Occipital lobe (tissue), 2 donors: Measurements from ENCODE around the gene CACNA1G. TPM values are rescaled to one million over a fixed set of nuclear protein-coding genes. Genes with fewer than 3 reads are reported as not detected.

ENCODE experiments used
- DNase-seq: peaks from one replicate; lab custom pipeline; 2025; lab: John Stamatoyannopoulos, UW
- total RNA-seq: library from RNA; depleted of rRNA; stranded (reverse); fragments of >200 nt; gene quantifications from one replicate; pipeline ENCODE4 v1.2.3, GENCODE V29; 2014

The CACNA1G gene
- 20.1 TPM for total RNA-seq

GRCh38 chr17:50560185-50560824, at the start of gene CACNA1G:
TSS of gene CACNA1G (plus strand) at chr17:50560715. CDS start at chr17:50561460, 745 bp downstream.
- peak; percentile 86 for DNase-seq

DNA sequence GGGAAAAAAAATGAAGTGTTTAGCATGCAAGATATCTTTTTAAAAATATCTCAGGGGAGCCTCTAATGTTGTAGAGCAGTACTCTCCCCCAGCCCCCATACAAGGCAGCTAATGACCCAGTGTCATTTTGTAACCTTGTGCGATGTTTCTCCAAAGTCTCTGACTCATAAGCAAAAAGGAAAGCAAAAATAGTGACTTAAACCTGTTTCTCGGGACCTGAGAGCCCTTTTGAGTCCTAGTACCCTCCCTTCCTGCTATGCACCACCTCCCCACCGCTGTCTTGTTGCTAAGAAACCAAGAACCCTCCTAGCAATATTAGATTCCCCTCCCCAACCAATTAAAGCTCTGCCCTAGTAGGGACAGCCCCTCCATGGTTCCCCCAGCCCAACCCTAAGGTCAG, 49.5 kb upstream of the CACNA1G start:
- no peak for DNase-seq

GRCh38 chr17:50513495-50513894, 47.0 kb upstream of the CACNA1G start:
- no peak for DNase-seq

GRCh38 chr17:50514388-50514787, 46.1 kb upstream of the CACNA1G start:
- no peak for DNase-seq

DNA sequence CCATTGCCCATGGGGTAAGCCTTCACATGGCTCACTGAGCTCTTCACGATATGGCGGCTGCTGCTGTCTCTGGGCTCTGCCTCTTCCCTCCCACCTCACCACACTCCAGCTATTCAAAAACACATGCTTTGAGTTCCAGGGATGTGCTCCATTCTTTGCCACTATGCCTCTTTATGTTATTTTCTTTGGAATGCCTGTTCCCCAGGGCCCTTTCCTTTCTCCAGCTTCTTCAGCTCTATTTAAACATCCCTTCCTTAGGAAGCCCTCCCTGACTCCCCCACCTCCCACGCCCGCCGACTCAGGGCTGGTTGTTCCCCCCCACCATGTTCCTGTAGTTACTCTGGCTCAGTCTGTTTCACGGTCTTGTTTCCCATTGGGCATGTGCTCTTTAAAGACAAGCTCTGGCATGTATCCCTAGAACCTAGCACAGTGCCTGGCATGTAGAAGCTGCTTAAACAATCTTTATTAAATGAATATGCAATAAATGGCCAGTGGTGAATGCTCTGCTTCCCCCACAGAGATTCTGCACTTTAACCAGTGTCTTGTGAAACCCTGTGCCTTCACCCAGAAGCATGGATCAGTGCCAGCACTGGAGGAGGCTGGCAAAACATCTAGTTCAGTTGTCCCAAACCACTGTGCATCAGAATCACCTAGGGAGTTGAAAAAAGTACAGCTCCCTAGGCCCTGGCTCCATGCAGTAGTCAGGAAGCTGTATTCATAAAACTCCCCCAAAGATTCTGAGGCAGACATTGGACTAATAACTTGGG, 45.4 kb upstream of the CACNA1G start:
- DNase-seq, result no peak

DNA sequence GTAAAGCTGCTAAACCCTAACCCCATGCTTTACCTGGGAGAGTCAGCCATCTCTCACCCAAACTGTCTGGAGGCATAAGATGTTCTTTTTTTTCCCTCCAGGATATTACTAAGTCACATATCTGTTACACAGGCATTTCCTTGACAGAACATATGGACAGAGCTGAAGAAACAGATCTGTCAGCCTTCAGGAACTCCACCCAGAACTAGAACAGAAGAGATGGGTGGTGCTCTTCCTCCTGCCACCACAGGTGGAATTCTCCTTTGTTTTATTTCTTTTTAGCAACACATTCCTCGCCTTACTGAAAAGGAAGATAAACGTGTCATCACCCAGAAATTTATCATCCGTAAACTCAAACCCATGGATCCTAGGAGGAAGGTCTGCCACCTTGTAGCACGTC, 43.5 kb upstream of the CACNA1G start:
- DNase-seq, result no peak

DNA sequence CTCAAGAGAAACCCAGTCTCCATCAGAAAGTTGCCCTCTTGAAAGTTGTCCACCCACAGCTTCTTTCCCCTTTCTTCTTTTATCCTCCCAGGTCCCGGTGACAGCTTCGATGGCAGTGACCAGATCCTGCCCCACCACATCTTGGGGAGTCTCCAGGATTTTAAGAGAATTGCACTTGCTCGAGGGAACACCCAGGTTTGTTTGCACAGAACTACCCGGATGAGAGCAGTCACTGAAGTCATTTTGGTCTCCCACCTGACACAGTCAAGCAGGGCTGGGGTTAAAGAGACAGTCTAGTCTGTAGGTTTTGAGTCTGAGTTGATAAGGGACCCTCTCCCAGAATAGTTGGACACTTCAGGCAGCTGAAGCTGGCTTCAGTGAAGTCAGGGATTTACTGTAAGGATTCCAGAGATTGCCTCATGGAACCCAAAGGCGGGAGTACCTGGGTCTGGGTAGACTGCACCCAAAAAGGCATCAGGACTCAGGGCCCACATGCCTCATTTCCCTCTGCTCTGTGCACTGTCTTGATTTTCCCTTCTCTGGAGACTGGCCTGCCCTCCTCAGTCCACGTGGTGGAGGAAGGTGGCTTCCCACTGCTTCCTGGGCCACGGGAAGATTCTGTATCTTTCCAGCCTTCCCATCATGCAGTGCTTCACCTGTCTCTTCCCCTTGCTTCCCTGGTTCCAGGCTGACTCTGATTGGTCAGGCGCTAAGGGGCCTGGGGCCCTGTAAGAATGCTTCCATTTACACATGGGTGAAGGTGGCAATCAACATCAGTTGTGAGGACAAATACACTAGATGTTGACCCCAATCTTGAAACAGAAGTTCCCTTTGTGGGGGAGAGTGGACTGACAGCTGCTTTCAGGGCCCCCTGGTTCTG, 42.8 kb upstream of the CACNA1G start:
- no peak for DNase-seq

- no peak for DNase-seq
Measured at GRCh38 chr17:50518384-50519023, 42.0 kb upstream of the CACNA1G start.

DNA sequence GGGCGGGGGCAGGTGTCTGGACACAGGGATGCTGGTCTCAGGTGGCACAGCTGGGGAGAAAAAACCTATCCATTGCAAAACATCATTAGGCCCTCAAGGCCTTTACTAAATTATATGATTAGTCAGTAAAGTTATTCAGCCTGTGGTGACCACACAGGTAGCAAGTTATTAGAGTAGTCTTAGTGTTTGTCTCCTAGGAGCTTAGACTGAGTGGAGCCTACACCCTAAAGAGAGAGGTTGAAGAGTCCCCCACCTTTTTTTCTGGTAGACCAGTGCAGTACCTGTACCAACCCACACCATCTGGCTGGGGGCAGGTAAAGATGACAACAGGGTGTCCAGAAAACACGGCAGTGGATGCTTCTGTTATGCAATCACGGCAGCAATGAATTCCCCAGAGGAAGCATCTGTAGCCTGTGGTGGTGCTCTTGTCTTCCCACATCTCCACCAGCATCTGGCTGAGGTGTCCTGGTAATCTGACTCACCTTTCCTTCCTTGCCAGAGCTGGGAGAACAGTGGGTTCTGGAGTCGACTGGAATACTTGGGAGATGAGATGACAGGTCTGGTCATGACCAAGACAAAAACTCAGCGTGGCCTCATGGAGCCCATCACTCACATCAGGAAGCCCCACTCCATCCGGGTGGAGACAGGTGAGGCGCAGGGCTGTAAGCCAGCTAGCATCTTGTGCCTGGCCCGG, 41.2 kb upstream of the CACNA1G start:
- DNase-seq, result no peak

DNA sequence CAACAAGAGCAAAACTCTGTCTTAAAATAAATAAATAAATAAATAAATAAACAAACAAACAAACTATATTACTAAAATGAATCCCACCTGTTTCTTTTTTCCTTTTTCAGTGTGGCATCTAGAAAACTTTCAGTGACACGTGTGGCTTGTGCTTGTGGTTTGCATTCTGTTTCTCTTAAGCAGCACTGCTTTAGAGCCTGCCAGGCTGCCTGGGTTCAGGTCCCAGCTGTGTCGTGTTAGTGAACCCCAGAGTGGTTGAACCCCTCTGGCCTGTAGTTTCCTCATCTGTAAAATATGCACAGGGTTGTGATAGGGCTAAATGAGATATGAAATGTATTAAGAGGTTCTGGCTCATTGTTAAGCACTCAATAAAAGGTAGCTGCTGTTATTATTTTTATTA, 40.0 kb upstream of the CACNA1G start:
- no peak for DNase-seq

GRCh38 chr17:50521514-50521913, 39.0 kb upstream of the CACNA1G start:
- no peak for DNase-seq

DNA sequence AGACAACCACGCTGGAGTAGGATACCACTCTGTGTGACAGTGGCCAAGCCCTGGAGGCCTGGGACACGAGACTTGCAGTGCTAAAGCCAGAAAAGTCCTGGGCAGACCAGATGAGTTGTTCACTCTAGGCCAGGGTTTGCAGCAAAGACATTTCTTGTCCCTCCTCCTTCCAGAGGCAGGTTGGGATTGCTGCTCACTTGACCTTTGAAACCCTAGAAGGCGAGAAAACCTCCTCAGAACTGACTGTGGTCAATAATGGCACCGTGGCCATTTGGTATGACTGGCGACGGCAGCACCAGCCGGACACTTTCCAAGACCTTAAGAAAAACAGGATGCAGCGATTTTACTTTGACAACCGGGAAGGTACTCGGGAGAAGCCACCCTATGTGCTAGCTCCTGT, 37.7 kb upstream of the CACNA1G start:
- DNase-seq, result no peak

DNA sequence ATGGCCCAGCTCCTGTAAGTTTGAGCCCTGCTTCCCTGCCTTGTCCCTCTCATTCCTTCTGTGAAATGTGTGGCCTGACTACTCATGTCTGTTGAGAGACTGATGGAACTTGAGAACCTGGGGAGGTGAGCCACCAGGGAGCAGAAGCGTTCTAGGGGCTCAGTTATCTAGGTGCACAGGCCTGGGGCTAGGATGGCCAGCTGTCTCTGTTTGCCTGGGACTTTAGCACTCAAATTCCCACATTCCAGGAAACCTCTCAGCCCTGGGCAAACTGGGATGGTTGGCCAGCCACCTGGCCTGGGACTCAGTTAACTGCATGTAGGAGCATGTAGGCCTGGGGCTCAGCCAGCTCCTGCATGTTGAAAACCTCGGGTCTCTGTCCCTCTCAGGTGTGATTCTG, 37.3 kb upstream of the CACNA1G start:
- no peak for DNase-seq

DNA sequence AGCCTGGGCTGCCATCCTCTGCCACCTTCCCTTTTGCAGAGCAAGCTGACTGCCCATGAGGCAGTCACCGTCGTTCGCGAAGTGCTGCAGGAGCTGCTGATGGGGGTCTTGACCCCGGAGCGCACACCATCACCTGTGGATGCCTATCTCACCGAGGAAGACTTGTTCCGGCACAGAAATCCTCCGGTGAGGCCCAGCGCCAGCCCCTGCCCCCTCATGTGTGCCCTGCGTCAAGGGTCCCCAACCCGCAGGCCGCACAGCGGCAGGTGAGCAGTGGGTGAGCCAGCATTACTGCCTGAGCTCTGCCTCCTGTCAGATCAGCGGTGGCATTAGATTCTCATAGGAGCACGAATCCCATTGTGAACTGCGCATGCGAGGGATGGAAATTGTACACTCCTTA, 35.7 kb upstream of the CACNA1G start:
- no peak for DNase-seq

DNA sequence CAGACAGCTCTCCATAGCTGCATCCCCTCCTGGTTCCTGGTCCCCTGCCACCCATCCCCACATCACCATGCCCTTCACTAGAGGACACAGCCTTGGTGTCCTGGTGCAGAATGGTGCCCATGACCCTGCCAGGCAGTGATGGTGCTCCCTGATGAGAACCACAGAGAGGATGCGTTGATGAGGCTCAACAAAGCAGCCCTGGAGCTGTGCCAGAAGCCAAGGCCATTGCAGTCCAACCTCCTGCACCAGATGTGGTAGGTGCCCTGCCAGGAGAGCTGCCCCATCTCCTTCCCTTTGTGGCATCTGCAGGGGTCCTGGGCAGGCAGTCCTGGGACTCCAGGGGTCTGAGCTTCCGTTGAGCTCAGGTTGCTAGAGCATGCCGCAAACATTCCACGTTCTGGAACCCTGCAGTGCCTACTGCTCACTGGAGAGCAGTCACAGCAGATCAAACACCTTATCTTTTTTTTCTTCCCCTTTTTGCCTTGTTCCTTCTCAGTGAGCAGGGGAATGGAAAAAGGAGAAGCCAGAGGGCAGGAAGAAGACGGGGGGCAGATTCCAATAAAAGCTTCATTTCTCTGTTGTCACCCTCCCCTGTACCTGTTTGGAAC, 33.3 kb upstream of the CACNA1G start:
- no peak for DNase-seq

DNA sequence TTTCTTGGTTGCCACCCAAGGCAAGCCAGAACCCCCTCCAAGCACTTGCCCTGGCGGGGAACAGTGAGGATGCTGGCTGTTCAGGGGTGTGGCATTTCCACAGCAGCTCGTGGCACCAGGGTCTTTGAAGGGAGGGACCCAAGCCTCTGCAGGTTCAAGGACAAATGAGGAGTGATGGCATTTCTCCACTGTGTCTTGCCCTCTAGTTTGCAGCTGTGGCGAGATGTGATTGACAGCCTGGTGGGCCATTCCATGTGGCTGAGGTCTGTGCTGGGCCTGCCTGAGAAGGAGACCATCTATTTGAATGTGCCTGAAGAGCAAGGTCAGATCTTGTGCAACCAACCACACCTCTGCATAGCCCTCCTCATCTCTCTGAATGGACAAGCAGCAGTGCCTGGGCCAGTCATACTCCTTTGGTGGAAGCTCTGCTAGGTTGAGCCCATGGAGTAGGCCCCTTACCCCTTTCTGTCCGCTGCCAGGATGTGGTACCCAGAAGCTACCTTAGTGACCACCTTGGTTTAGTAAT, 32.5 kb upstream of the CACNA1G start:
- no peak for DNase-seq

DNA sequence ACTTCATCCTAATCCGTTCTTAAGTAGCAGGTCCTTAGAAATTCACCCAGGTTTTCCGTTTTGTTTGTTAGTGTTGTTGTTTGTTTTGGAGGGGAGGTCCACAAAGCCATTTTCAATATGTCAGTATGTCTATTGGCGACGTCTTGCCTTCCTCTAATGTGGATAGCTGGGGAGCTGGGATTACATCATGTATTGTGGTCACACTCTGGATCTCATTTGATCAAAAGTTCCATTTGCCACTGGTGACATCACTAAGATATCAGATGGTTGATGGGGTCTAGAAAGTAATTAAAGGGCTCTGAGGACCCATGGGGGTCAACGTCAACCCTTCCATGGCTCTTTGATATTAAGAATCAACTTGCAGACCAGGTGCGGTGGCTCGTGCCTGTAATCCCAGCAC, 30.7 kb upstream of the CACNA1G start:
- DNase-seq, result no peak

DNA sequence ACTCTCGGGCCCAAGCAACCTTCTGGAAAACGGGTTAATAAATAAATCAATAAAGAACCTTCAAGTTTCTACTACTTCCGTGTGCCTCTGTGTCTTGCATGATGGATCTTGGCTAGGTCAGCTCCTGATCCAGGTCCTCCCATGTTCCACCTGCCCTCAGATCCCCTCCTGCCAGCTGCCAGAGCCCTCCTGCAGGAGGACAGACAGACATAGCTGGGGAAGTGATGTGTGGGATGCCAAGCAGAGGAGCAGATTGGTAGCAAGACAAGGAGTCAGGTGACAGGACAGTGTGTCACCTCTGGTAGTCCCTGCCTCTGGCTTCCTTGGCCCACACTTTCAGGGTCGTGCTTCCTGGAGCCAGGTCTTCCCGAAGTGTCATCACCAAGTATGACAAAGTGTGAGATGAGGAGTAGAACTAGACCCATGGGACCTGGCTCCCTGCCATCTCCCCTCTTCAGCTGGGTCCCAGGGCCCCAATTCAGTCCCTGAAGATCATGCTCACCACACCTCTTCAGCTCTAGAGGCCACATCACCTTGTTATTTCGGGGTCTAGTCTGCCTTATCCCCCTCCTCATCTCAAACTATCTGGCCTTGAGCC, 29.0 kb upstream of the CACNA1G start:
- no peak for DNase-seq

DNA sequence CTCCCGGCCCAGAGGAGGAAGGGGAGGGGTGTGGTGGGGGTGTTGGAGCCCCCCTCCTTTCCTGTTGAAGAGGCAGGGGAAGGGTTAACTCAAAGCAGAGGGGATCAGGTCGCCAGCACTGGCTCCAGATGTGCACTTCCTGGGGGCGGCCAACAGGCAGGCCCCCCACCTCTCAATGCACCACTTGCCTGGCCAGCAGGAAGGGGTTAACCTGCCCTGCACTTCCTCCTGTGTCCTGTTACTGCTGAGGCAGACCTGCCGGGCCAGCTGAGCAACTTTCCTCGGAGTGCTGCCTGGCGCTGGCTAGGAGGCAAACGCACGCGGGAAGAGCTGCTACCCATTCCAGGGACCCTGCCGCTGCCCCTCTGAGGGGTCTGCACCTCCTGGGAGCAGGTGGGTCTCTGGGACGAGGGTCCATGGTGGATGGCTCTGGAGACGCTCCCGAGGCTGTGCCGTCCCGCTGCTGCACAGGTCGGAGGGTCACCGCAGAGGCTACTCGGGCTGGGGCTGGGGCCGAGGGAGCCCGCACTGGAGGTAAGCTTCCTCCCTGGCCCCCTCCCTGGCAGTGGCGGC, 28.0 kb upstream of the CACNA1G start, which contains the start of gene EPN3:
EPN3 (plus strand) TSS at position 284 of the 573 bp plus-strand sequence. CDS start 3,822 bp downstream, outside the sequence.
- no peak for DNase-seq

- no peak for DNase-seq
Measured at GRCh38 chr17:50533185-50533584, 27.3 kb upstream of the CACNA1G start.
